CD14-positive monocyte (primary cell): Measurements from ENCODE around the gene BCDIN3D. TPM values are rescaled to one million over a fixed set of nuclear protein-coding genes. Genes with fewer than 3 reads are reported as not detected.

Experiments used
- DNase-seq, 3 donors: peaks; one replicate each; pipeline ENCODE4 v3.0.0-alpha.2; 2011 to 2022
- H2AFZ ChIP-seq: 2 replicates; pipeline ENCODE4 v1.6.0; 2012; ENCODE audit warnings: mild to moderate bottlenecking, low read depth, low read length, inconsistent platforms; ENCODE audit not compliant: insufficient read depth, poor library complexity, severe bottlenecking
- H3K27ac ChIP-seq, 2 donors: 1 replicate in 1 of 2; 2 replicates in 1 of 2; pipeline ENCODE4 v1.5.1; 2012 to 2013; ENCODE audit warnings: low read length in 2 of 2, control low read depth in 1 of 2, inconsistent platforms in 1 of 2, low read depth in 1 of 2, mild to moderate bottlenecking in 1 of 2
- H3K27me3 ChIP-seq, 2 donors: one replicate each; pipeline versions ENCODE4 v1.6.0 to v1.6.1; 2011 to 2013; ENCODE audit warnings: low read length in 2 of 2; ENCODE audit not compliant: control insufficient read depth in 2 of 2, insufficient read depth in 2 of 2
- H3K36me3 ChIP-seq, 2 donors: replicated peaks in 1 of 2; 1 replicate in 1 of 2; 2 replicates in 1 of 2; pipeline versions ENCODE4 v1.5.1 to v1.6.1; 2012 to 2013; ENCODE audit warnings: low read length in 2 of 2, control low read depth in 1 of 2, inconsistent platforms in 1 of 2, mild to moderate bottlenecking in 1 of 2; ENCODE audit not compliant: insufficient read depth in 2 of 2, control insufficient read depth in 1 of 2
- H3K4me1 ChIP-seq, 2 donors: 1 replicate in 1 of 2; 2 replicates in 1 of 2; pipeline versions ENCODE4 v1.5.1 to v1.6.1; 2012 to 2013; ENCODE audit warnings: low read length in 2 of 2, control low read depth in 1 of 2, inconsistent platforms in 1 of 2, mild to moderate bottlenecking in 1 of 2, moderate library complexity in 1 of 2; ENCODE audit not compliant: insufficient read depth in 2 of 2, control insufficient read depth in 1 of 2
- H3K4me2 ChIP-seq: replicated peaks from 2 replicates; pipeline ENCODE3; 2012; ENCODE audit warnings: low read length, moderate library complexity, mild to moderate bottlenecking; ENCODE audit not compliant: poor library complexity, severe bottlenecking; ENCODE audit errors: extremely low read depth
- H3K4me3 ChIP-seq, 3 experiments: fragments of 200-600 bp in 1 of 3; sonication (generic) in 1 of 3; replicated peaks in 1 of 3; 1 replicate in 2 of 3; 2 replicates in 1 of 3; pipeline ENCODE4 v1.5.1; 2011 to 2013; ENCODE audit warnings: low read length in 3 of 3, mild to moderate bottlenecking in 3 of 3, control low read depth in 2 of 3, low read depth in 2 of 3, inconsistent platforms in 1 of 3, moderate library complexity in 1 of 3
- H3K79me2 ChIP-seq: 2 replicates; pipeline ENCODE4 v1.6.0; 2012; ENCODE audit warnings: mild to moderate bottlenecking, control low read depth, inconsistent platforms, low read length, moderate library complexity; ENCODE audit not compliant: insufficient read depth
- H3K9ac ChIP-seq: 2 replicates; pipeline ENCODE4 v1.6.0; 2017; ENCODE audit warnings: low read length, mild to moderate bottlenecking; ENCODE audit not compliant: insufficient read depth, poor library complexity, severe bottlenecking
- H3K9me3 ChIP-seq, 2 donors: replicated peaks in 1 of 2; 1 replicate in 1 of 2; 2 replicates in 1 of 2; pipeline versions ENCODE4 v1.5.1 to v1.6.1; 2012 to 2013; ENCODE audit warnings: low read length in 2 of 2, control low read depth in 1 of 2; ENCODE audit not compliant: control insufficient read depth in 1 of 2, insufficient read depth in 1 of 2
- H4K20me1 ChIP-seq: 2 replicates; pipeline ENCODE4 v1.6.0; 2012; ENCODE audit warnings: mild to moderate bottlenecking, low read length, control low read depth, moderate library complexity; ENCODE audit not compliant: insufficient read depth
- H3K27ac Mint-ChIP-seq, 7 donors: one replicate each; pipeline ENCODE4 v1.8.0; 2020; ENCODE audit warnings: mild to moderate bottlenecking in 7 of 7, mixed read lengths in 7 of 7, moderate library complexity in 6 of 7, inconsistent platforms in 2 of 7
- H3K27me3 Mint-ChIP-seq, 3 donors: one replicate each; pipeline ENCODE4 v1.8.0; 2021 to 2022; ENCODE audit warnings: low read depth in 3 of 3, mild to moderate bottlenecking in 3 of 3, mixed read lengths in 3 of 3, moderate library complexity in 3 of 3, inconsistent platforms in 1 of 3
- H3K36me3 Mint-ChIP-seq, 2 donors: one replicate each; pipeline ENCODE4 v1.8.0; 2020; ENCODE audit warnings: mixed read lengths in 2 of 2, inconsistent platforms in 1 of 2, mild to moderate bottlenecking in 1 of 2
- H3K4me1 Mint-ChIP-seq: one replicate; pipeline ENCODE4 v1.8.0; 2020; ENCODE audit warnings: mild to moderate bottlenecking, mixed read lengths
- H3K4me3 Mint-ChIP-seq, 2 donors: one replicate each; pipeline ENCODE4 v1.8.0; 2020; ENCODE audit warnings: mild to moderate bottlenecking in 2 of 2, mixed read lengths in 2 of 2, moderate library complexity in 1 of 2
- H3K9me3 Mint-ChIP-seq, 7 donors: one replicate each; pipeline ENCODE4 v1.8.0; 2020 to 2022; ENCODE audit warnings: mixed read lengths in 7 of 7, mild to moderate bottlenecking in 6 of 7, moderate library complexity in 6 of 7, inconsistent platforms in 2 of 7
- WGBS: methylation state at CpG from one replicate; pipeline ENCODE4 v1.1.5; 2013; ENCODE audit warnings: missing lambda C conversion rate; ENCODE audit not compliant: insufficient coverage; 5-methylcytosine and 5-hydroxymethylcytosine counted together
- intact Hi-C, 2 donors: fragments of 100-400 bp; cut with micrococcal nuclease; formaldehyde crosslinking; loops; one replicate each; pipeline versions ENCODE4 v1.15.0 to v1.15.1; 2023
- polyA plus RNA-seq, 3 donors: library from polyadenylated mRNA; depleted of rRNA in 1 of 3; unstranded in 2 of 3; stranded (reverse) in 1 of 3; fragments of 300-500 nt in 2 of 3; fragments of >200 nt in 1 of 3; fragmentation: Illumina TruSeq in 2 of 3; gene quantifications; 1 replicate in 2 of 3; 2 replicates in 1 of 3; pipeline ENCODE4 v1.2.3, GENCODE V29; 2012 to 2021
- TF ChIP-seq, protein P1 (sequence below): fragments of 200-600 bp; IDR thresholded peaks from one replicate; pipeline ENCODE4 v1.8.0; 2022; ENCODE audit warnings: antibody characterized with exemption, mild to moderate bottlenecking

BCDIN3D gene
- polyA plus RNA-seq, 3 donors = 0.71 to 1.2 (median 1.0) TPM

DNA sequence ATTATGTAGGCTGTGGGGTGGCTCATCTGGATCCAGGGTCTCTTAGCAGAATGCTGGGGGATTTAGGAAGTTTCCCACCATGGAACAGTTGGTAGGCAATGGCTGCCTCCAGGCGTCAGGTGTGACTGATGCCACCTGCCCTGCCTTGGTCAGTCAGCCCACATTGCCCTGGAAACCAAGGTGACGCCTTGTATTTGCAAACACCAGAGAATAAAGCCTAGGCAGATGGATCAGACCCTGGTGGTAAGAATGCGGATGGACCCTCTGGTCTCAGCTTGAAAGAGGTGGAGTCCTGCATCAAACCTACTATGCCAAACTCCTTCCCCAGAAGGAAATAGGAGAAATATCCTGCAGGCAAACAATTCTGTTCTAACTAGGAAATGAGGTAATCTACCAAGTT is 52.9 kb downstream of the BCDIN3D start:
- DNase-seq = no peak
- peaks cover 2% of the 10 kb centered on the region for H3K4me1 Mint-ChIP-seq
- intact Hi-C loops = no loop called here
- H3K27ac Mint-ChIP-seq = peak overlapping the region in 1 of 7 donors; percentile 26
- H3K36me3 ChIP-seq = peaks cover 44 to 55% of the 10 kb centered on the region in 2 donors
- H3K27ac ChIP-seq = no peak overlapping the region
- H3K9me3 Mint-ChIP-seq = peaks cover 0 to 3% (median 0%) of the 10 kb centered on the region in 7 donors
- H3K4me2 ChIP-seq = no peak overlapping the region
- H3K27me3 ChIP-seq = no peaks in the 10 kb centered on the region
- H2AFZ ChIP-seq = no peak overlapping the region
- TF ChIP-seq, protein P1, sequence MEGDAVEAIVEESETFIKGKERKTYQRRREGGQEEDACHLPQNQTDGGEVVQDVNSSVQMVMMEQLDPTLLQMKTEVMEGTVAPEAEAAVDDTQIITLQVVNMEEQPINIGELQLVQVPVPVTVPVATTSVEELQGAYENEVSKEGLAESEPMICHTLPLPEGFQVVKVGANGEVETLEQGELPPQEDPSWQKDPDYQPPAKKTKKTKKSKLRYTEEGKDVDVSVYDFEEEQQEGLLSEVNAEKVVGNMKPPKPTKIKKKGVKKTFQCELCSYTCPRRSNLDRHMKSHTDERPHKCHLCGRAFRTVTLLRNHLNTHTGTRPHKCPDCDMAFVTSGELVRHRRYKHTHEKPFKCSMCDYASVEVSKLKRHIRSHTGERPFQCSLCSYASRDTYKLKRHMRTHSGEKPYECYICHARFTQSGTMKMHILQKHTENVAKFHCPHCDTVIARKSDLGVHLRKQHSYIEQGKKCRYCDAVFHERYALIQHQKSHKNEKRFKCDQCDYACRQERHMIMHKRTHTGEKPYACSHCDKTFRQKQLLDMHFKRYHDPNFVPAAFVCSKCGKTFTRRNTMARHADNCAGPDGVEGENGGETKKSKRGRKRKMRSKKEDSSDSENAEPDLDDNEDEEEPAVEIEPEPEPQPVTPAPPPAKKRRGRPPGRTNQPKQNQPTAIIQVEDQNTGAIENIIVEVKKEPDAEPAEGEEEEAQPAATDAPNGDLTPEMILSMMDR = no peak
- H3K27me3 Mint-ChIP-seq = peaks cover 0 to 3% (median 2%) of the 10 kb centered on the region in 3 donors
- H3K36me3 Mint-ChIP-seq = peaks cover 41 to 54% of the 10 kb centered on the region in 2 donors
- H4K20me1 ChIP-seq = peaks cover 15% of the 10 kb centered on the region
- H3K4me1 ChIP-seq = peaks cover under 1 to 1% of the 10 kb centered on the region in 2 donors
- H3K4me3 Mint-ChIP-seq = no peak overlapping the region
- H3K79me2 ChIP-seq = no peaks in the 10 kb centered on the region
- H3K9ac ChIP-seq = no peak overlapping the region
- 92% methylated on average over 2 of the region's 3 CpGs for WGBS
- no peak overlapping the region for H3K4me3 ChIP-seq
- H3K9me3 ChIP-seq = no peaks in the 10 kb centered on the region

DNA sequence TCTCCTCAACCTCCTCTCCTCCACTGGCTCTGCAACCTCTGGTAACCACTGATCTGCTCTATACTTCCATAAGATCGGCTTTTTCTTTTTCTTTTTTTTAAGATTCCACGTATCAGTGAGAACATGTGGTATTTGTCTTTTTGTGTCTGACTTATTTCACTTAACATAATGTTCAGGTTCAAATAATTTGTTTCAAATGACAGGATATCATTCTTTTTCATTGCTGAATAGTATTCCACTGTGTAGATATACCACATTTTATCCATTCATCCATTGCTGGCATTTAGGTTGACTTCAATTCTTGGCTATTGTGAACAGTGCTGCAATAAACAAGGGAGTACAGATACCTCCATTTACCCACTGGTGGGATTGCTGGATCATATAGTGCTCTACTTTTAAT is 55.2 kb downstream of the BCDIN3D start:
- intact Hi-C loops = no loop called here
- H3K27me3 ChIP-seq = no peaks in the 10 kb centered on the region
- peaks cover 9 to 12% of the 10 kb centered on the region in 2 donors for H3K4me1 ChIP-seq
- no peak overlapping the region for H3K4me3 ChIP-seq
- Mint-ChIP-seq H3K27me3 (peaks cover 0 to 4% (median 3%) of the 10 kb centered on the region in 3 donors), H3K36me3 (peaks cover 30 to 35% of the 10 kb centered on the region in 2 donors), H3K4me1 (peaks cover 17% of the 10 kb centered on the region), H3K9me3 (peaks cover 0 to 3% (median 0%) of the 10 kb centered on the region in 7 donors), H3K27ac (peak overlapping the region in 2 of 7 donors; percentile 4 to 71), H3K4me3 (no peak overlapping the region)
- DNase-seq = no peak
- H3K27ac ChIP-seq = no peak overlapping the region
- H3K4me2 ChIP-seq = no peak overlapping the region
- no peaks in the 10 kb centered on the region for H3K79me2 ChIP-seq
- WGBS = no CpG with 5 or more reads among the region's 2 CpGs
- TF ChIP-seq, protein P1 = no peak
- H4K20me1 ChIP-seq = peaks cover 15% of the 10 kb centered on the region
- H3K36me3 ChIP-seq = peaks cover 23 to 32% of the 10 kb centered on the region in 2 donors
- H2AFZ ChIP-seq = no peak overlapping the region
- H3K9me3 ChIP-seq = no peaks in the 10 kb centered on the region
- H3K9ac ChIP-seq = no peak overlapping the region

Other genes with a start within 250 kb of the BCDIN3D start
- gene FAM186B, start 237.5 kb downstream of the BCDIN3D start, polyA plus RNA-seq = not detected
- 1 to 10 TPM in 1 of 3 donors, under 1 TPM in 2; 0.14 to 1.3 (median 0.57) TPM for gene PRPF40B, start 219.5 kb downstream of the BCDIN3D start, polyA plus RNA-seq
- gene FMNL3, start 135.7 kb downstream of the BCDIN3D start, polyA plus RNA-seq = 1 to 10 TPM; 1.5 to 5.4 (median 1.7) TPM
- gene TMBIM6, start 101.5 kb downstream of the BCDIN3D start, polyA plus RNA-seq = 1,000 to 10,000 TPM in 2 of 3 donors, 100 to 1,000 TPM in 1; 315 to 1,453 (median 1,396) TPM
- gene NCKAP5L, start 14.7 kb downstream of the BCDIN3D start, polyA plus RNA-seq = 10 to 100 TPM in 1 of 3 donors, 1 to 10 TPM in 2; 3.7 to 14.9 (median 6.8) TPM
- gene FAIM2, start 60.8 kb upstream of the BCDIN3D start, polyA plus RNA-seq = not detected
- not detected for gene AQP2, start 107.6 kb upstream of the BCDIN3D start, polyA plus RNA-seq
- gene AQP5, start 118.8 kb upstream of the BCDIN3D start, polyA plus RNA-seq = not detected
- under 1 TPM in 1 of 3 donors, not detected in 2; 0.04 TPM for gene AQP6, start 129.8 kb upstream of the BCDIN3D start, polyA plus RNA-seq
- gene RACGAP1, start 182.4 kb upstream of the BCDIN3D start, polyA plus RNA-seq = 1 to 10 TPM; 3.1 to 5.4 (median 3.6) TPM
- gene ASIC1, start 214.5 kb upstream of the BCDIN3D start, polyA plus RNA-seq = not detected
- gene SMARCD1, start 242.2 kb upstream of the BCDIN3D start, polyA plus RNA-seq = 10 to 100 TPM in 1 of 3 donors, 1 to 10 TPM in 2; 3.7 to 41.9 (median 7.8) TPM